Medulla oblongata (tissue), 1 donor: ENCODE data around the gene NAV2.

Experiments
- DNase-seq: peaks from one replicate; pipeline ENCODE4 v3.0.0-alpha.2; 2015; ENCODE audit errors: extremely low spot score

NAV2 gene

DNA sequence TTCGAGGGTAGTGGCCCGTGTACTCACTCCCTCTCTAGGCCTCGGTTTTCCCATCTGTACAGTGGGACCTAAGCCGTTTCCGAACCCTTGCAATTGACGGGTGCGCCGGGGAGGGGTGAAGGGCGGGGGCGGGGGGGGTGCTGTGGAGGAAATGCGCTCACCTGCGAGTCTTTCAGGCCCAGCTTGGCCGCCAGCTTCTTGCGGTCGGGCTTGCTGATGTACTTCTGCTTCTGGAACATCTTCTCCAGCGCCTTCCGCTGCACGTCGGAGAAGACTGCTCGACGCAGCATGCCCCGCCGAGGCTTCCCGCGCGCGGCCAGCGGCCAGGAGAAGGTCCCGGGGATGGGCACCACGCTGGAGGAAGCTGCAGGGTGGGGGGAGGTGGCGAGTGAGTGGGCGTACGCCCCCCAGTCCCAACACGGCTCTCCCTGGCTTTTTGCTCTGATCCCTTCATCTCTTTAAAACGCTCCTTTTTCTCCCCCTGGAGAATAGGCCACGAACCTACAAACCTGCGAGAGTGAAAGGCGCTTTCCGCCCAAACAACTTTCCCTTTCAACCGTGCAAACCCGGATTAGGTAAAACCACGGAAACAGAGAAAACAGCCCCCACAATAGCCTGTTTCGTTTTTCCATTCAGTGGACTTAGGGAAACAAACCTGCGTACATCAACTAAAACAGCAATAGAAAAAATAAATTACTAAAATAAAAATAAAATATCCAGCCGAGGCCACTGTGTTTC, 444.4 kb downstream of the NAV2 start:
- no peak for DNase-seq

GRCh38 chr11:20157728-20158127, 445.1 kb downstream of the NAV2 start:
- no peak for DNase-seq

DNA sequence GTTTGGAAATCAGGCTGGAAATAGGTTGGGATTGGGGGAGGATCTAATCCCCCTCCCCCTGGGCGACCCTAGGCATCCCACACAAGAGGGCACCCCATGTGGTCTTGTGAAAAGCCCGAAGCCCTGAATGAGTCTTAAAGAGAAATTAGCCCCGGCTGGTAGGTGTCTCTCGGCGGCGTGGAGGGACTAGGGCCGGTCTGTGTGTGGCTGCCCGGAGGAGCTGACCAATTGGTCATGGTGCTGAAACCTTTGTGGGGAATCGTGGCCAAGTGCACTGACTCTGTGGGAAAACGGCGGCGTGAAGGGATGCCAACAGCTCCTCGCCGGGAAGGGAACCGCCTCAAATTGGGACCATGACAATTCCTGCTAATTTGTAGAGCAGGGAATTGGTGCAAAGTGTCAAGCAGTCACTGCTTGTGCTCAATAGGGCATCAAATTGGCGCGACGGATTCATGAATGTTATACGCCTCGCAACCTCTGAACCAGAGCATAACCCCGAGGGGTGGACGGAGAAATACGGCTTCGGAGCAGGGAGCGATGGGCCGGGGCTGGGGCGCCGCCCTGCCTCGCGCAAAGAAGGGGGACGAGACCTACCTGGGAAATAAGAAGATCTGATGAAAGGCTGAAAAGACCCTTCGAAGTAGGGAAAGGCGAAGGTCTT, 446.1 kb downstream of the NAV2 start:
- peak; percentile 41 for DNase-seq

DNA sequence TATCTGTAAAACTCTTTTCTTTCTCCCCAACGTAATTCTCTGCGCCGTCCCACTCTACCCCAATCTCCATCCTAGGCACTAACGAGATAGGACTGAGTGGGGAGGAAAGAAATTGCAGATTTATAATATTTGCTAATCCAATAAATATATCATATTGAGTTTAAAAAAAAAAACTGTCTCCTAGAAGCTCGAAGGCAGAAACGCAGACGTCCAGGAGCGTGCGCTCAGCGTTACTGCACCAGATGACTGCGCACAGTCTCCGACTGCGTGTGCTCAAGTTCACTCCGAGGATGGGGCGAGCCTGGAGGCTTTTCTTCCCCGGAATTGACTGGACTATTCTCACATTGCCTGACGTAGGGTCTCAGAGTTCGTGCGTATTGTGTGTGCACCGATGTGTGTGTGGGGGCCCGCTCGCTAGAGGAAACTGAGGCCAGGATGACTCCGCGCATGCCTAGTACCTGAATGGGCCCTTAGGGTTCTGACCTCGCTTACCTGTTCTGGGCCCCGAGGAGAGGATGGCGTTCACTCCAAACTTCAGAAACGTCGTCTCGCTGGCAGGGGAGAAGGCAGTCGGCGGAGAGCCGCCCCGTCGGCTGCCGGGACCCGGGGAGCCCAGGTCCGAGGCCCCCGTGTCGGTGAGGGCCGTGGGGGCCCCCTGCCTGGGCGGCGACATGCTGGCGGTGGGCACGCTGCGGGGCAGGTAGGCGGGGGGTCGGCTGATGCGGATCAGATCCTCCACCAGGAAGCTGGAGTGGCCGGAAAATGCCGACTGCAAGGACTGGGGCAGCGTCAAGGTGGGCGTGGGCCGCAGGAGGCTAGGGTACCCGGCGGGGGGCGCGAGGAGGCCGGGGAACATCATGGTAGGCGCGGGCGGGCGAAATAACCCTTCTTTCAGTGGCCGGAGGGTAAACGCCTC, 447.1 kb downstream of the NAV2 start:
- DNase-seq, result no peak

DNA sequence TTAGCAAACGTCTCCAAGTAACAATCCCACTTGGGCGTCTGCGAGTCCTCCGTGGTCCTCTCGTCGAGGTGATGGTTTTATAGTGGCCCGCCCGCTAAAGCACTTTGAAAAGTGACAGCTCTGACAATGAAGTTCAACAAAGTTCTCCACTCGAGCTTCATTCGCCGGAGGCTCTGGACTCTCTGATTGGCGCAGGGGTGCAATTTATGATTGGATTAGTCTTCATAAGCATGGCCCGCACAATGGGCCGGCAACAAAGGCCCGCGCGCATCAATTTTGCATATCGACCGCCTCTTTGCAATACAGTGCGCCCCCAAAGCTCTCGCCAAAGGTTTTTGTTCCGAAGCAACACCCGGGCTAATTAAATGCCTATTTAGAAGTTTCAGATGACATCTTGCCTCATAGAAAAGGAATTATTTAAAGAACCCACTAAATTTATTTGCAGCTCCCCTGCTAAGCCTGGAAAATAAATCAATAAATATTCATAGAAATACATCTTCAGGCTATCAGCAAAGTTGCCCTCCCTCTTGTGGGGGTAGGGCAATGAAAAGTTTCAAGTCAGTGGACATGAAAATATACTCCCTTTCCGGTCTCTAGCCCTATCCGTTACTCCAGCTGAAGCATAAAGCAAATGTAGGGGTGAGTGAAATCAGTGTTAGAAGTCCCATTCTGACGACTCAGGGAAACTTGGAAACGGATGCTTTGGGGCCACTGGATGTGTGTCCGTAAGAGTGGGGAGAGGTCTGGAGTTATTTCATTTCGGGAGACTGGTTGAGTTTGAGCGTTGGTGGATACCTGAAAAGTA, 448.0 kb downstream of the NAV2 start, which contains the start of gene DBX1:
DBX1 (minus strand) TSS at position 51 of the 805 bp plus-strand sequence. CDS start 151 bp downstream, outside the sequence.
- no peak for DNase-seq

DNA sequence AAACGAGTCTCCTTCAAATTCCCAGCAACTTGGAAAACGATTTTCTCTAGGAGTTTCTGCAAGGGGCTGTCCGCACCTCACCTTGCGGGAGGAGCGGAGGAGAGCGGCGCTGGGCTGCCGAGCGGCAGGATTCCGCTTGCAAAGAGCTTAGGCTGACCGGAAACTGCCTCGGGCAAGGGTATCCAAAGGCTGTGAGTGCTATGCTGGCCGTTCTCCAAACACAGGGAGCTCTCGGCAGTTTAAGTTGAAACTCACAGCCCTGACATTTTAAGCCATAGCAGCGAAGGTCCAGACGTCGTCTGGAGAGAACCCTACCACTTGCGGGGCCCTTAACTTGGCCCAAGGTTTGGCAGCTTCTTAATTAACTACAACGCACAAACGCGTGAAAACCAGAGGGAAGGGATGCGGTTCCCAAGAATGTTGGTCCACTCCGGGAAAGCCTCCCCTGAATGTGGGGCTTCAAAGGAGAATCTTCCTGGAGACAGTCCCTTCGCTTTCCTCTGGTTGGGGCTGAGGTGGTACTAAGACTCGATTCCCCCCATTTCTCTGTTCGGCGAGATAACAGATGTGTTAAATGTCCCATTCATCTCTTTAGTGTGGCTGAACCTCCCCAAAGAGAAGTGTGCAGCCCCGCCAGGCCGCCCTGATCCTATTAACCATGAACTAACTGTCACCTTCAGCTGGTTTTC, 448.7 kb downstream of the NAV2 start:
- DNase-seq, result no peak

- no peak for DNase-seq
These were observed 449.5 kb downstream of the NAV2 start for GRCh38 chr11:20161923-20162744.

GRCh38 chr11:20162824-20163782, 450.5 kb downstream of the NAV2 start:
- DNase-seq, result no peak

DNA sequence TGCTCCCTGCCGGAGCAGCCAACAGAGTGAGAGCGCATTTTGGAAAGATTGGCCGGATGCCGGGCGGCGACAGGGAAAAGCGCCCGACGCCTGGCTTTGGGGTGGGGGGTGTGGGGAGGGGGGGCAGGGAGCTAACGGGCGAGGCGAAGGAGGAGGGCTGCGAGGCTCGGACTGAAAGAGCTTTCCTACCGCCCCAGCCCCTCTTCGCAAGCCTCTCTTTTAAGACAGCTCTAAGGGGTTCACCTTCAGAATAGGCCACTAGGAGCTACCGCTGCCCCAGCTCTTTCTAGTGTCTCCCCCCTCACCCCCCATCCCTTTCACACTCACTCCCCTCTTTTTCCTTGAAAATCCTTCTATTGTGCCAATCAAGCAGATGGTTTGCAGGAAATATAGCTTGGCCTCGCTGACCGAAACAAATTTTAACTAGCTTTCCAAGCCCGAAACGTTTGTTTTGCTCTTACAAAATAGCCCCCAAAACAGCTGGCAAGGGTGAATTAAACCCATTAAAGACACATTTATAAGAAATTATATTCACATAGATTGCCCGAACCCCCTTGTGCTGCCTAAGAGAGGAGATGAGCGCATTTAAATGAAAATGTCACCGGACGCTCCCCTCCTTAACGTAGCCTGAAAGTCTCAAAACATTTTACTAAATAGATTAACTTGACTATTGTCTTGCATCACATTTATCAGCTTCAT, 451.3 kb downstream of the NAV2 start:
- no peak for DNase-seq
